Measurements from ENCODE around the gene YIPF3.

- no peak for TF ChIP-seq POLR2A (IDR thresholded peaks at IDR 0.05)
- TF ChIP-seq CTCF (IDR thresholded peaks at IDR 0.05), result no peak
Measured at GRCh38 chr6:43493833-43494232, 22.9 kb downstream of the YIPF3 start.

All from body of pancreas (tissue), 4 donors.